ENCODE results near the gene RPIA.
"Not testable (repeated sequence)": the region's sequence is repeated elsewhere in the genome, so short reads cannot be mapped to it uniquely, and the experiment has no call there.

- TF ChIP-seq CTCF (IDR thresholded peaks at IDR 0.05; ENCODE audit: low read depth, low read length, poor library complexity, severe bottlenecking); EZH2phosphoT487 (IDR thresholded peaks at IDR 0.05; ENCODE audit: borderline replicate concordance, low read length): not testable (repeated sequence)
These were observed 104.5 kb downstream of the RPIA start for GRCh38 chr2:88795932-88796331.
